ENCODE results near the gene KCNMB1. TPM values are rescaled to one million over a fixed set of nuclear protein-coding genes. Genes with fewer than 3 reads are reported as not detected.
"Not testable (repeated sequence)": the region's sequence is repeated elsewhere in the genome, so short reads cannot be mapped to it uniquely, and the experiment has no call there.

The KCNMB1 gene
- total RNA-seq, 1 experiment from 2014 or later, result not detected

DNA sequence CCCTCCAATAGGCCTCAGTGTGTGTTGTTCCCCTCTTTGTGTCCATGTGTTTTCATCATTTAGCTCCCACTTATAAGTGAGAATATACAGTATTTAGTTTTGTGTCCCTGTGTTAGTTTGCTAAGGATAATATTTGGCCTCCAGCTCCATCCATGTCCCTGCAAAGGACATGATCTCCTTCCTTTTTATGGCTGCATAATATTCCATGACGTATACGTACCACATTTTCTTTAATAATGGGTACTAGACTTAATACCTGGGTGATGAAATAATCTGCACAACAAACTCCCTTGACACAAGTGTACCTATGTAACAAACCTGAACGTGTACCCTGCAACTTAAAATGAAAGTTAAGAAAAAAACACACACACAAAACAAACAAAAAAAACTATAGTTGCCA, 12.6 kb downstream of the KCNMB1 start:
- DNase-seq (ENCODE audit: low read depth), result not testable (repeated sequence)

DNA sequence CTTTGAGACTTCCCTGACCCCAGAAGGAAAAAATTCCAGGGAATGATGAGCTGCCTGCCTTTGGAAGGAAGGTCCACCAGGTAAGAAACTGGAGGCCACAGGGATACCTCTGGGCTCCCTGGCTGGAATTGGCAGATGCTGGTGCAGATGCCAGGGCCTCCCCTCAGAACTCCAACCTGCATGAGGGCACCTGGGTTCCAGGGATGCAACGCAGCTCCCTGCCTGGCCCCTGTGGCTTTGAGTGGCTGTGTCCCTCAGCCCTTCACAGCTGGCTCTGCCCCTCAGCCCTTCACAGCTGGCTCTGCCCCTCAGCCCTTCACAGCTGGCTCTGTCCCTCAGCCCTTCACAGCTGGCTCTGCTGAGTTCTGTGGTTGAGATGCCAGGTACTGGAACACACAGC, 13.9 kb downstream of the KCNMB1 start:
- no peak for DNase-seq (ENCODE audit: low read depth)

DNA sequence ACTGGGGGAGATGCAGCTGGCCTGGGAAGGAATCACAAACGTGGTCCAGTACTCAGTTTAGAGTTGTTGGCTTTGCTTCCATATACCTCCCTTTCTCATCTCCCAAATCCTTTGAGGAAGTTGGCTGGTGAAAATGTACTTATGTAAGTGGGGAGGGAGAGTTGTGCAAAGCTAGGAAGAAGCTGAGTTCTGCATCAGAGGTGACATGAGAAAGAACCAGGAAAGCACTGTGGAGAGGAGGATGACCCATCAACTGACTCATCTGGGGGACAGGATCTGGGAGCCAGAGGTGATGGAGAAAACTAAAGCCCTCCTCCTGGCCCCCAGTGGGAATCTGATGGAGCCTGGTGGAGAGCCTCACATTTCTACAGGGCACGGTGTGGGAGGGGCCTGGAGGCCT, 16.2 kb downstream of the KCNMB1 start:
- no peak for DNase-seq (ENCODE audit: low read depth)

DNA sequence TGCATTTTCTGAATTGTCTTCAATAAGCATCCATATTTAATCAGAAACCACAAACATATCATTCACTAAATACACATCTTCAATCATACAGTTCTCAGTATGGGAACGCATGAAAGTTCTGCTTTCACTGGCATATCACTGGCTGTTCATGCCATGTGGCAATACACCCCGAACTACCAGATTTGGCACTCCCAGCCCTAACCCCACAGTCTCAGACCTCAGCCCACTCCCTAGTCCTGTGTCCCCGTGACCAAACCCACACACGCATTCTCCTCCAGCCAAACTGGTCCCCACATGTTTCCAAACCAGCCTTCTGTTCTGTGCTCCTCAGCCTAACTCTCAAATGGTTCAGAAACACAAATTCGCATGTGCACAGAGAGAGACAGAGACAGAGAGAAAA, 20.6 kb downstream of the KCNMB1 start:
- no peak for DNase-seq (ENCODE audit: low read depth)

DNA sequence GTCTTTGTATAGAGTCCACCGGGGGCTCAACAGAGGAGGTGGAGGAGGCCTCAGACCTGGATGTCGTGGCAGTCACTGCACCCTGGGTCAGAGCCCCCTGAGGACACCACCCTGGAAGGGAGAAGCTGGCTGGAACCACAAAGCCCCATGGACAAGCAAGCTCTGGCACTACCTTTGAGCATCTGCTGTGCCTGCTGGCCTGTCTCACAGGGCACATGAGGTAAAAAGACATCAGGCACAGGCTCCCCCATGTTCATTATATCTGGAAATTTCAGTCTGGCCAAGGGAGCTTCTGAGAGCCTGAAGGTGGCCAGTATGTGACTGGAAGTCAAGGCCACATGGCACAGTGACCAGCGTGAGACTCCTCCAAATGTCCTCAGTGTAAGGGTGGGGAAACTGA, 22.9 kb downstream of the KCNMB1 start:
- no peak for DNase-seq (ENCODE audit: low read depth)

DNA sequence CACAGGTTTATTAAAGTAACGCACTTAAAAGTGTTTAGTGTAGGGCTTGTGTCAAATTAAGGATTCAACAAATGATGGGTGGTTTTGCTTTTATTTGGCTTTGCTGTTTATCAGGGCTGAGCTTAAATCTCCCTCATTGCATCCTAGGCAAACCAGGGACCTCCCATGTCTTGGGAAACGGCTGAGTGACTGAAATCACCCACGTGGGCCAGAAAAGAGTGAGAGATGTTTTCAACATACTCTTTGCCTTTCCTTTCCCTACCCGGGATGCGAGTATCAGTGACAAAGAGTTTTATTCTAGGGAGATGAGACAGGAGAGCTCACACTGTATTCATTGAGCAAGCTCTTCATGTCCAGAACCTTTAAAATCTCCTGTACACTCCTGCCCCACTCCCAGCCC, 23.3 kb downstream of the KCNMB1 start:
- DNase-seq (ENCODE audit: low read depth), result no peak

DNA sequence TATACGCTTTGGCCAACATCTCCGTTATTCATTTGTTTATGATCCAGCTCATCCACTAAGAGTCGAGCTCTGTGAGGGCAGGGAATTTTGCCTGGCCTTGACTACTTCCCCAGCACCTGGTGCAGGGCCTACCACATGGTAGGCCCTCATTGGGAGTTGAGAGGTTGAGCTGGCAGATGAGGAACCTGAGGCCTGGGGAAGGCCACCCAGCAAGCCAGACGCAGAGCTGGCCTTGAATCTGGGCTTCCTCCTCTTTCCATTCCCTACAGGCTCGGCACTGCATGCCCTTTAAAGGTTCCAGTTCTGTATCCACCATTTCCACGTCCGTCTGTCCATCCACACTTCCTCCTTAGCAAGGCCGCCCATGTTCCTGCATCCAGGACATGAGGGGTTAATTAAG, 24.2 kb downstream of the KCNMB1 start:
- no peak for DNase-seq (ENCODE audit: low read depth)

DNA sequence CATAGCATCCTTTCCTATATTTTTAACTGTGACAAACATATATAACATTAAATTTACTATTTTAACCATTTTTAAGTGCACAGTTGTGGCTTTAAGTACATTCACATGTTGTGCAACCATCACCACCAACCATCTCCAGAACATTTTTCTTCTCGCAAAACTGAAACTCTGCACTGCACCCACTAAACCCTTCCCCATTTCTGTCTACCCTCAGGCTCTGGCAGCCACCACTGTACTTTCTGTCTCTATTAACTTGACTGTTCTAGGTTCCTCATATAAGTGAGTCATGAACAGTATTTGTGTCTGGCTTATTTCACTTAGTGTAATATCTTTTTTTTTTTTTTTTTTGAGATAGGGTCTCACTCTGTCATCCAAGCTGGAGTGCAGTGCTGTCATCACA, 25.5 kb downstream of the KCNMB1 start:
- no peak for DNase-seq (ENCODE audit: low read depth)

DNA sequence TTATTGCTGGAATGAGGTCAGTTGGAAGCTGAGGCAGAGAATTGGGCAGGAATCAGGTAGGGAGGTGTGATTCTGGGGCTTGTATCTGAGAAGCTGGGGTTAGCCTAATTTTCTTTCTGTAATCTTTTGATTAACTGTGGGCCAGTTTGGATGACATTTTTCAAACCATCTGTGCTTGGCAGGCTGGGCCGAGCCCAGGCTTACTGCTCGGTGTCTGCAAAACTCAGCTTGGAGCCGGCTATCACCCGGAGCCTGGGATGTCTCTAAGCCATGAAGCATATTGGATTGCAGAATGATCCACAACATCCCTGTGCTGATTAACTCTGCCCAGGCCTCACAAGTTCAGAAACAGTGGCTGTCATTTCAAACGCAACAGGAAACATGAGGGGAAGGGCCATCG, 26.5 kb downstream of the KCNMB1 start:
- DNase-seq (ENCODE audit: low read depth), result no peak

DNA sequence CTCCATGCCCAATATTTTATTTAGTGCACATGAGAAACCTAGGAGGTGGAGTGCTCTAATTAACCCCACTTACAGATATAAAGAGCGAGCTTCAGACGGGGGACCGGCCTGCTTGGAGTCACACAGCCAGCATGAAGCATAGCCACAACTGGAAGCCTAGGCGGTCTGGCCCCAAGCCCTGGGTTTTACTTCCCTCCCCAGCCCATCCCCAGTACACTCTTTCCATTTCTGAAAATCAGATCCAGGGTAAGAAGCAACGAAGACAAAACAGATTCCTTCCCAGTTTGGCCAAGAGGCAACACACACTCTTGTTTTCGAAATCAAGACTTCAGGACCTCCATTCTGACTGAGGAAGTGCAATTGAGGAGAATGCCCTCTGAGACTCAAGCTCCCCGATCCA, 27.1 kb downstream of the KCNMB1 start:
- DNase-seq (ENCODE audit: low read depth), result no peak

DNA sequence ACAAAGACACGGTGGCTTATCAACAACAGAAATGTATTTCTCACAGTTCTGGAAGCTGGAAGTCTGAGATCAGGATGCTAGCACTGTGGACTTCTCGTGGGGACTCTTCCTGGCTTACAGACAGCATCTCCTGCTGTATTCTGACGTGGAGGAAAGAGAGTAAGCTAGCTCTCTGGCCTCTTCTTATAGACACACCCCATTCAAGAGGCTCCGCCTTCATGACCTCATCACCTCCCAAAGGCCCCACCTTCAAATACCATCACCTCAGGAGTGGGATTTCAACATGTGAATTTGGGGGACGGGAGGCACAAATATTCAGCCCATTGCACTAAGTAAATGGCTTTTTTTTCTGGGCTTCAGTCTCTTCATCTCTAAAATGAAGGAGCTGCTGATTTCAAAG, 27.6 kb downstream of the KCNMB1 start:
- no peak for DNase-seq (ENCODE audit: low read depth)

DNA sequence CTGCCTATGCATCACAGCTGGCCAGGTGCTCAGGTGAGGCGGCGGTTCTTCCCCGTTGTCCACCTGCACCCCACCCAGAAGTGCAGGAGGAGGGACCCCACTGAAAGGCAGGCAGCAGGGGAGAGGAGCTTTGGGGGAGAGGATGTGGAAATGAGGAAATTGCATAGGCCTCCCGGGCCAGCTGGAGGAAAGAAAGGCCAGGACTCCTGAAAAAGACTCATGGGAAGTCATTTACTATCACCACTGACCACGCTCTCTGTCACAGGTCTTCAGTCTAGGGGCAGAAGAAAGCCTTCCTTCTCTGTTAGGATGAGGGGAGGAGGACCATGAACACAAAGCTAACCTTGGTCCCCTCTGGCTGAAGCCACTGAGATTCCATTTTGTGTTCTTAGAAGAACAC, 28.1 kb downstream of the KCNMB1 start:
- DNase-seq (ENCODE audit: low read depth), result no peak

DNA sequence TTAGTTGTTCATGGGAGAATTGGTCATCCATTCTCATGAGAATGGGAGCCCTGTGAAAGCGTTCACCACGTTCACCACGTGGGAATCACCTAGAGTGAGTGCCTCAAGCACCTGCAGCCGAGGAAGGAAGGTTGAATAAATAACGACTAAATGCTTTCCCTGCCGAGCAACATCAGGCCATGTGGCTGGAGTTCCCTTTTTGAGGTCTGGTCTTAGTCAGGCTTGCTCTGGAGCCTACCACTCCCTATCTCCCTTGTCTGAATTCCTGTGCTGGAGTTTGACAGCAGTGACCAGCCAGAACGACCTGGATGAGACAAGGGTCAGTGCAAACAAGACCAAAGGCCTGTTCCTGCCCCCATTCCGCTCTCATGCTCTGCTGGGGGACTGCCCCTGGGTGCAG, 28.5 kb downstream of the KCNMB1 start:
- no peak for DNase-seq (ENCODE audit: low read depth)

DNA sequence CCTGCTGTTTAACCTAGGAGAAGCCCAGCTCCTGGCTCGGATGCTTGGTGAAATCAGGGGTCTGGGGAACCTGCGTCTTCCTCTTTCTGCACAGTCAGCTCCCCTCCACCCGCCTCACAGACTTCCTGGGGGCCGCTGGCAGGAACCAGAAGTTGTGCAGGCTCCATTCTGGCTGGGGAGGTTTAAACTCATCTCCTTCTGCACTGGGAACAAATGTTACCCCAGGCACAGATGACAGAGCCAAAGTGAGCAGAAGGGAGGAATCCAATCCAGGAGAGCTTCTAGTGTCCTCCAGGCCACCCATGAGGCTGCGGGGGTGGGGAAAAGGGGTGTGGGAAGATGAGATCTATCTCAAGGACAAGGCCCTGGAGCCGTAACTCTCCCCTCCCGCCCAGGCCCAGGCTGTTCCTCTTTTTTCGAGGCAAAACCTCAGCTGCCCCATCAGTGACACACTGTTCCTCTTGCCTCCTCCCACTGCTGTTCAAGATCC, 31.2 kb downstream of the KCNMB1 start:
- DNase-seq (ENCODE audit: low read depth), result no peak

DNA sequence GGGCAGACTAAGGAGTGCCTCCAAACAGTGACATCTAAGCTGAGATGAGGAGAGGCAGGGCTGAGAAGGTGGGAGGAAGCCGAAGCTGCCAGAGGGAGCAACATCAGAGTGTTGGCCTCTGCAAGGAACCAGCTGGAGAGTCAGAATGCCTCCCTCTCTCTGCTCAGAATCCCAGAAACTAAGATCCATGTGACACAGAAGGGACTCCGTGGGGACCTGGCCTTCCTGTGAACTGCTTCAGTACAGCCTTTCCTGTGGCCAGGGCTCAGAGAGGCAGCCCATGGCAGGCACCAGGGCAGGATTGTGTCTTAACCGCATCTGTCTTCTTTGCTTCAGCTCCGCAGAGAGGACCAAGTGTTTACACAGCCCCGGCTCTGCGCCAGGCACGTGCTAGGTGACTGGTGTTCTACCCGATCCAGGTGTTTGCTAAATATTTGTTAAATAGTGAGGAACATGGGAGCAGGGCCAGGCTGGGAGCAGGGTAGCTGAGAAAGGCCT, 33.5 kb downstream of the KCNMB1 start:
- DNase-seq (ENCODE audit: low read depth), result no peak

DNA sequence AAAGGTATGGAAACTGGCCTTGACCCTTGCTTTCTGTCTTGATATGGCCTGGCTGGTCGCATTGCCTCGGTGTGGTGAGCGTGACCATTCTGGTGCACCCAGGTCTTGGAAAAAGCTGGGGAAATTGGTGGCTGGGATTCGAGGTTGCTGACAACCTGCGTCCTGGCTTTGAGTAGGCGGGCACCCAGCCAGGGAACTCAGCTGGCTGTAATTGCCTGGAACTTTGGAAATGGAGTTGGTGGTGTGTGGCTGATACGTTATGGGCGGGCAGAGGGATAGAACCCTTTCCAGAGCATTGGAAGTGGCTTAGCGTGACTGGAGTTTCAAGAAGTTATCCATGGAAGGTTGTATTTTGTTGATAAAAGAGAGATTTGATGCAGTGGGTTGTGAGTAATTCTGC, 35.2 kb downstream of the KCNMB1 start:
- DNase-seq (ENCODE audit: low read depth), result no peak

DNA sequence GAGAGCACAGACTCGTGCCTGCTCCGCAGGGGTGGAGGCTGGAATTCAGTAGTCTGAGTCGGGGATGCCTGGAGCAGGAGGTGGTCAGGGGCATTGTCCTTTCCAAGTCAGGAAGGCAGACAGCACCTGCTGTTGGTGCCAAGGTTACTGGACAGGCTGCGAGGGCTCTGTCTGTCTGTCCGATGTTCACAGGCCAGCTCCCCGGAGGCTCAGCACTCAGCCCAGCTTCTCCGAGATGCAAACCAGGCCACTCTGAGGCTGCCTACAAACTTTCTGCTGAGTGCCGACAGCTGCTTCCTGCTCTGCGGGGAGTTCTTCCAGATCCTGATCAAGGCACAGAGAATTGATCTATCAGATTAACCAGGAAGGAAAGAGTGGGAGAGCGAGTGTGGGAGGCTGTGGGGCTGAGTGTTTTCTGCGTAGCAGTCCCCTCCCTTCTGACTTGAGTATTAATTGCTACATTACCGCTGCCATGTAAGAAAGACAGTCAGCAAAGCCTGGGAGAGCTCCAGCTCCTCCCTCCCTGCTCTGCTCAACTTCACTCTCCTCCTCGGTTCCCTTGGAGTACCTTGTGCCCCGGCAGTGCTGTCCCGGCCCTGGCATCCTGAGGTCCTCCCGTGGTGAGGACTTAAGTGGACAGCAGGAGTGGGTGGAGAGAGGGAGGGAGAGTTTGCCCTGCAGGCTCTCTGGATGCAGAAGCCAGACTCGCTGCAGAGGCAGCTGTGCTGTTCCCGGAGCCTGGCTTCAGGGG, 36.0 kb downstream of the KCNMB1 start:
- no peak for DNase-seq (ENCODE audit: low read depth)

DNA sequence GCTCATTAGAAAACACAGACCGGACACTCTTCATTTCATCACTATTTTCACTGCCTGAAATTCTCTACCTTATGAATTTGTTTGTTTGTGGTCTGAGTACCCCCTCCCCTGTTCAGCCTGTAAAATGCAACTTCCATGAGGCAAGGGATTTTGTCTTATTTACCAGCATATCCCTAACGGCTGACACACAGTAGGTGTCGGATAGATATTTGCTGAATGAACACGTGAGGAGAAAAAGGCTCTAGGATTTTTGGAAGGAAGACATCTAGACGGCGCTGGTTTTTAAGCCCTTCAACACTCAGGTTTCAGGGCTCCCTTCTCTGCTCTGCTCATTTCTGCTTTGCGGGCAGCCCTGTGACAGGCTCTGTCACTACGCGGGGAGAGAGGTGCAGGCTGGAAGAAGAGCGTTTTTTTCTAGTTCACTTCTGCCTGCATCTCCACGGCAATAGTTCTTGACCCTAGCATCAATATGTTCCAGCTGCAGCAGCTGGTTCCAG, 41.0 kb downstream of the KCNMB1 start:
- no peak for DNase-seq (ENCODE audit: low read depth)

DNA sequence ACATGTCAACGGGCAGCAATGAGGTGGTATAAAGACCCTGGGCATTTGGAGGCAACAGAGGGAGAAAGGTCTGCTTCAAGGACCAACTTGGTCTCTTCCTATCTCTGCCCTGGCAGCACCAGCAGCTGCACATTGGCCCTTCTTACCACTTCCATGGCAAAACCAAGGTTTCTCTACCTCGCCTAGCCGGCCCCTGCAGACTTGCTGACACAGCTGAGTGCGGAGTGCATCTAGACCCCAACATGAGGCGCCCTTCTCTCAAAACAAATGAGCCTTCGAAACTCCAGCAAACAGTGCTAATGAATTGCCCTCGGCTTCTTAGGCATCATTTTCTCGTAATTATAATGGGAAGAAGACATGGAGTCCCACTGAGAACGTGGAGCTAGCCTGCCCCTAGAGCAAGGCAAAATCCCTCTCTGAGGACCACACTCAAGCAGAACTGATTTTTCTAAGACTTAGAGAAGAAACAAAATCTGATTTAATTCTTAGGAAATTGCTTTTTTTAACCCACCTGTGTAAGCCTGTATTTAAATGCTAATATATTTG, 42.1 kb downstream of the KCNMB1 start:
- no peak for DNase-seq (ENCODE audit: low read depth)

DNA sequence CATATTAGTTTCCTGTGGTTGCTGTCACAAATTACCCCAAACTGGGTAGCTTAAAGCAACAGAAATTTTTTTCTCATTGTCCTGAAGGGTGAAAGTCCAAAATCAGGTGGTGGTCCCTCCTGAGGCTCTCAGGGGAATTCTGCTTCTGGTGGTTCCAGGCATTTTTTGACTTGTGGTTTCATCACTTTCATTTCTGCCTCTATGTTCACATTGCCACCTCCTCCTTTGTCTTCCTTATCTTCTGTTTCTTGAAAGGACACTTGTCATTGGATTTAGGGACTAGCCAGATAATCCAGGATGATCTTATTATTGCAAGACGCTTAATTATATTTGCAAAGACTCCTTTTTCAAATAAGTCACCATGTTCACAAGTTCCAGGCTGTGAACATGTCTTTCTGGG, 43.2 kb downstream of the KCNMB1 start:
- no peak for DNase-seq (ENCODE audit: low read depth)

DNA sequence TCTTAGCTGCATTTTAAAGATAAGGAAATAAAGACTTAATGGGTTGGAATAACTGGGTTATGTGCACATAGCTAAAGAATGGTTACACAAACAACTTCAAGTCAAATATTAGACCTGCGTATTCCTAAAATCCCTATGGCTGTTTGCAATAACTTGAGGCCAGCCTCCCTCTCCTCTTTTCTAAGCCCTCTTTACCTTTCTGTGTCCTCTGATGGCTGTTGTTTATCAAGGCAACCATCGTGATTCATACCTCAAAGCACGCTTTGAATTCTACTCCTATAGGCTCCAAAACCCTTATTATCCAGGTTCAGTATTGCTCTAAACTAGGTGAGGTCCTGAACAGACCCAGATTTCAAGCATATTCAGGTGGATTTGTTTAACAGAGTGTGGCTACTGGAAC, 46.0 kb downstream of the KCNMB1 start:
- no peak for DNase-seq (ENCODE audit: low read depth)

DNA sequence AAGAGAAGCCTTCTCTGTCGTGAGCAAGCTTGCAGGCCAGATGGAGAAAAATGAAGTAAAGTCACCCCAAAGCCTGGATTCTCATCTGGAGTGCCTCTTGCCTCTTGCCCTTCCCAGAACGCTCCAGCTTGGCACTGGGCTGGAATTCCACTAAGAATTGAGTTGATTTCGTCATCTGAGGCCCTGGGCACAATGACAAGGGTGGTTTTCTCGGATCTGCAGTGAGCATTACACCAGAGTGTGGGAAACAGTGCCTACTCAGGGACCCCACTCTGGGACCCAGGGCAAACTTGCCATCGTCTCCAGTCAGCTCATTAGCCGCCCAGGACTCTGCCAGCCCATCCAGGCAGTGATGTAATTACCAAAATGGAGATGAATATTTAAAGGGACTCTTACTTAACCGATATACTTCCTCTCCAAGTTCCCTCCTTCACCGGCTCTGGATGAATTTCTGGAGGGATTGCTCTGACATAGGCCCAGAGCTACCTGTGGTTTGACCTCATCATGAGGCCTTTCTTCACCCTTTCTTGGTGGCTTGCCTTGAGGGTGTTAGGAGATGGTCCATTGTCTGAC, 46.9 kb downstream of the KCNMB1 start:
- DNase-seq (ENCODE audit: low read depth), result no peak

DNA sequence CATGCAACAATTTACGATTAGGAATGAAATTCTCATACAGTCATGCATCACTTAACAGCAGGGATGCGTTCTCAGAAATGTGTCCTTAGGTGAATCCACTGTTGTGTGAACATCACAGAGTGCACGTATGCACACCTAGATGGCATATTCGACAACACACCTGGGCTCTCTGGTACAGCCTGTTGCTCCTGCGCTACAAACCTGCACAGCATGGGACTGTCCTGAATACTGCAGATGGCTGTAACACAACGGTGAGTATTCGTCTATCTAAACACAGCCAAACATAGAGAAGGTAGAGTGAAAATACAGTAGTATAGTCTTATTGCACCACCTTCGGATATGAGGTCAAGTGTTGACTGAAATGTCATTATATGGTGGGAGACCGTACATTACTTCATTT, 47.6 kb downstream of the KCNMB1 start:
- DNase-seq (ENCODE audit: low read depth), result no peak
